ENCODE results near the gene OTULINL.

DNA sequence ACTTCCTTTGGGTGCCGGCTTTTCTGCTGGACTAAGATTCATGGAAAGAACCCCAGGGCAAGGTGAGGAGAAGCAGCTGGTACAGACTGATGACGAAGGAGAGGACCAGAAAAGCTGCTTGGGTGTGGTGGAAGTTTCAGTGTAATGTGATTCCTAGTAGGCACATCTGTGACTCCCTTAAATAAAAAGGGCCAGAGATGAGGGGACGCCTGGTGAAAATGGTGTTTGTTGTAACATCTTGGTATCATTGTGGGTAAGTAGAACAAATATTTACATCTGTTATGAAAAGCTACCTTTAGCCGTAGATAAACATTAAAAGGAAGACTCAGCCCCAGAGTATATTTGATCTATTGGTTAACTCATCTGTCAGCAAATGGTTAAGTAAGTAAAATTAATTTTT is 33.8 kb downstream of the OTULINL start:
- TF ChIP-seq, protein P1, sequence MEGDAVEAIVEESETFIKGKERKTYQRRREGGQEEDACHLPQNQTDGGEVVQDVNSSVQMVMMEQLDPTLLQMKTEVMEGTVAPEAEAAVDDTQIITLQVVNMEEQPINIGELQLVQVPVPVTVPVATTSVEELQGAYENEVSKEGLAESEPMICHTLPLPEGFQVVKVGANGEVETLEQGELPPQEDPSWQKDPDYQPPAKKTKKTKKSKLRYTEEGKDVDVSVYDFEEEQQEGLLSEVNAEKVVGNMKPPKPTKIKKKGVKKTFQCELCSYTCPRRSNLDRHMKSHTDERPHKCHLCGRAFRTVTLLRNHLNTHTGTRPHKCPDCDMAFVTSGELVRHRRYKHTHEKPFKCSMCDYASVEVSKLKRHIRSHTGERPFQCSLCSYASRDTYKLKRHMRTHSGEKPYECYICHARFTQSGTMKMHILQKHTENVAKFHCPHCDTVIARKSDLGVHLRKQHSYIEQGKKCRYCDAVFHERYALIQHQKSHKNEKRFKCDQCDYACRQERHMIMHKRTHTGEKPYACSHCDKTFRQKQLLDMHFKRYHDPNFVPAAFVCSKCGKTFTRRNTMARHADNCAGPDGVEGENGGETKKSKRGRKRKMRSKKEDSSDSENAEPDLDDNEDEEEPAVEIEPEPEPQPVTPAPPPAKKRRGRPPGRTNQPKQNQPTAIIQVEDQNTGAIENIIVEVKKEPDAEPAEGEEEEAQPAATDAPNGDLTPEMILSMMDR (IDR thresholded peaks at IDR 0.05; ENCODE audit: insufficient read depth, low read length, poor library complexity, severe bottlenecking): no peak
- TF ChIP-seq EZH2phosphoT487 (conservative IDR thresholded peaks at IDR 0.05; ENCODE audit: low read length): no peak

Measured in SU-DHL-6 (cell line).